Effector memory CD8-positive, alpha-beta T cell (primary cell): Measurements from ENCODE around the gene LAMTOR2.

Experiments used
- ATAC-seq: fragments of 150-1000 bp; cut with Tn5 transposase; replicated peaks from 2 replicates; pipeline ENCODE4 v1.10.0; 2021; ENCODE audit warnings: mild to moderate bottlenecking, moderate library complexity
- DNase-seq, 3 experiments: peaks; one replicate each; pipeline ENCODE4 v3.0.0; 2021
- H3K27ac Mint-ChIP-seq, 2 donors: one replicate each; pipeline ENCODE4 v1.8.0; 2022; ENCODE audit warnings: mild to moderate bottlenecking in 2 of 2, mixed read lengths in 2 of 2, moderate library complexity in 2 of 2
- H3K27me3 Mint-ChIP-seq, 2 donors: one replicate each; pipeline ENCODE4 v1.8.0; 2022; ENCODE audit warnings: mixed read lengths in 2 of 2
- H3K36me3 Mint-ChIP-seq: one replicate; pipeline ENCODE4 v1.8.0; 2022; ENCODE audit warnings: mild to moderate bottlenecking, moderate library complexity, mixed read lengths; ENCODE audit not compliant: insufficient read depth
- H3K4me1 Mint-ChIP-seq, 2 donors: one replicate each; pipeline ENCODE4 v1.8.0; 2022; ENCODE audit warnings: low read depth in 2 of 2, mixed read lengths in 2 of 2
- H3K4me3 Mint-ChIP-seq, 2 donors: one replicate each; pipeline ENCODE4 v1.8.0; 2022; ENCODE audit warnings: mild to moderate bottlenecking in 2 of 2, mixed read lengths in 2 of 2, moderate library complexity in 2 of 2
- H3K9me3 Mint-ChIP-seq, 2 donors: one replicate each; pipeline ENCODE4 v1.8.0; 2022; ENCODE audit warnings: mixed read lengths in 2 of 2

Gene LAMTOR2

GRCh38 chr1:156101880-156102279 is 47.3 kb downstream of the LAMTOR2 start:
- no peaks in the 10 kb centered on the region for H3K27me3 Mint-ChIP-seq
- H3K4me1 Mint-ChIP-seq: peaks cover 43 to 54% of the 10 kb centered on the region in 2 donors
- H3K27ac Mint-ChIP-seq: peak overlapping the region; percentile 59
- H3K4me3 Mint-ChIP-seq: no peak overlapping the region
- no peak for ATAC-seq
- H3K36me3 Mint-ChIP-seq: peaks cover 50% of the 10 kb centered on the region
- no peaks in the 10 kb centered on the region for H3K9me3 Mint-ChIP-seq
- DNase-seq: no peak

DNA sequence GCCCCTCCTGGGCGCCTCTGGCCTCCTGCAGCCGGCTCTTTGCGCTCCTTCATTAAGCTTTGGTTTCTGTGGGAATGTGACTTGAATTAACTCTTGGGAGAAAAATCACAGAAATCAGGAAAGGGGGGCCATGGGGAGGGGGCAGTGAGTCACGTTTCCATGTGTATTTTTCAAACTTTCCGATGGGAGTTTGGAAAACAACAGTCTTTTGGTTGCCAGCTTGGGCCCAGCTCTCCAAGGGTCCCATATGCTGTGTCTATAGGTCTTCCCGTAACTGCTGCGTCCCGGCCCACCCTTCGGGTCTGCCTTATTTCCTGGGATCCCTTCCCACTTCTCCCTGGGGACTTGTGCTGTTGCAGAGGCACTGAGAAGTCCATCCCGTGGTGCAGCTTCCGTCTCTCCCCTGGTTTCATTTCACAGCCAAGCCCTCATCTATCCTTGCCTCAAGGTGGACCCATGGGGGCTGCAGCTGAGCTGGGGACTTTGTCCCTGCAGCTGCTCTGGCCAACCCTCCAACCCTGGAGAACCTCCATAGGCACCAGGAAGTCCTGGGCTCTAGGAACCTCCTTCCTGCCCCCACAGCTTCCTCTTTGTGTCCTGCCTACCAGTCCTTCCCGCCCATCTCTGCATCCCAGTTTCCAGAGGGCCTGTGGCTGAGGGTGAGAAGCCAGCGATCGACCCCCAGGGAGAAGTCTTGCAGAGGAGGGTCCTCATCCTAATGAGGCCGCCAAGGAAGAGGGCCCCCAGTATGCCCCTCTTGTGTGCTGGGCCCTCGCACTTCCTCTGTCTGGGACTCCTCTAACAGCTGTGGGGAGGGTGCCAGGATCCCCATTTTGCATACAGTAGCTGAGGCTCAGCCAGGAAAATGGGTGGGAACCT is 48.3 kb downstream of the LAMTOR2 start:
- peak overlapping the region; percentile 99 to 100 for H3K27ac Mint-ChIP-seq
- H3K9me3 Mint-ChIP-seq: no peaks in the 10 kb centered on the region
- peaks cover 34 to 46% of the 10 kb centered on the region in 2 donors for H3K4me1 Mint-ChIP-seq
- H3K4me3 Mint-ChIP-seq: peak overlapping the region in 1 of 2 donors; percentile 80
- no peaks in the 10 kb centered on the region for H3K27me3 Mint-ChIP-seq
- H3K36me3 Mint-ChIP-seq: peaks cover 46% of the 10 kb centered on the region
- DNase-seq (no peak), ATAC-seq (no peak)

- Mint-ChIP-seq H3K27me3 (no peaks in the 10 kb centered on the region), H3K4me3 (peak overlapping the region; percentile 80 to 83), H3K9me3 (no peaks in the 10 kb centered on the region), H3K4me1 (peaks cover 28 to 39% of the 10 kb centered on the region in 2 donors), H3K36me3 (peaks cover 41% of the 10 kb centered on the region), H3K27ac (peak overlapping the region; percentile 99 to 100)
- DNase-seq: no peak
- ATAC-seq: no peak
Observed at GRCh38 chr1:156103521-156103947, 49.0 kb downstream of the LAMTOR2 start.

GRCh38 chr1:156104065-156104810 is 49.7 kb downstream of the LAMTOR2 start:
- H3K4me1 Mint-ChIP-seq: peaks cover 27 to 38% of the 10 kb centered on the region in 2 donors
- H3K4me3 Mint-ChIP-seq: peak overlapping the region; percentile 80 to 83
- H3K27me3 Mint-ChIP-seq: no peaks in the 10 kb centered on the region
- peaks cover 42% of the 10 kb centered on the region for H3K36me3 Mint-ChIP-seq
- H3K27ac Mint-ChIP-seq: peak overlapping the region; percentile 99 to 100
- DNase-seq: peak; percentile 53 to 59 (median 56)
- no peaks in the 10 kb centered on the region for H3K9me3 Mint-ChIP-seq
- ATAC-seq: peak; percentile 28

DNA sequence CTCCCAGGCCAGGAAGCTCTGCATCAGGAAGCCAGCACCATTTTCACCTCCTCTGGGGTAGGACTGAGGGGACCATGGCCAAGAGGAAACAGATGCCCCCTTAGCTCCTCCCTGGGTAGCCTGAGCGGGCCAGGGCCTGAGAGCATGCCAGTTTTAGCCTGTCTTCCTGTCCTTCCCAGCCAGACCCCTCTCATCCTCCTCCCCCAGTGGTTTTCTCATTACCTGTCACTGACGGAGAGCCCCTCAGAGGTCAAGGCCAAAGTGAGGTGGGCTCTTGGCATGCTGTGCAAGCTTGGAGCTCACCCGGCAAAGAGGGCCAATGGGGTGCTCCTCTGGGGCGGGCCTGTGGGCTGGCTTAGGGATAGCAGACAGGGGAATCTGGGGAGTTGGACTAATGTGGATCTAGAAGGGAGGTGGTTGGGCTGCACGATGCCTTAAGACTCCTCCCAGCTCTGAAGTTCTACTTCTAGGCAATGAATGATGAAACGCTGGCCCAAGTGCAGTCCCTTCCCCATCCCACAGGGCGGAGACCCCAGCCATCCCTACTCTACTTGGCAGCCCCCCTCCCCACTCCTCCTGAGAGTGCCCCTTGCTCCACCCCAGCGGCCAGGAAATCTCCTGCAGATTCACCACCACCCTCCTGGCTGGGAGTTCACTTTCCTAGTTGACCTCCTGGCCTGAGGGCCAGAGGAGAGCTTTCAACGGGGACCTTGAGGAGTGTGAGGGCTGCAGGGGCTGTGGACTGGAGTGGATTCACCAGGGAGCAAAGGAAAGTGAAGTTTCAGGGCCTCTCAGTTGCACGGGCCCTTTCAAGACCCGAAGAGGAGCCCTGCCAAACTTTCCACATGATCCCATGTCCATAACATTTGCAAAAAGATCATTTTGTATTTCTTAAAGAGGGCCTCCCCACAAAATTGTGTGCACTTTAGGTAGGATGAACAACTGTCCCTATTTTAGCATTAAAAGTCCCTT is 50.6 kb downstream of the LAMTOR2 start:
- DNase-seq (no peak), ATAC-seq (no peak)
- H3K27me3 Mint-ChIP-seq: no peaks in the 10 kb centered on the region
- no peaks in the 10 kb centered on the region for H3K9me3 Mint-ChIP-seq
- peaks cover 42% of the 10 kb centered on the region for H3K36me3 Mint-ChIP-seq
- peaks cover 27 to 38% of the 10 kb centered on the region in 2 donors for H3K4me1 Mint-ChIP-seq
- H3K27ac Mint-ChIP-seq: peak overlapping the region; percentile 99 to 100
- H3K4me3 Mint-ChIP-seq: peak overlapping the region; percentile 80 to 83

DNA sequence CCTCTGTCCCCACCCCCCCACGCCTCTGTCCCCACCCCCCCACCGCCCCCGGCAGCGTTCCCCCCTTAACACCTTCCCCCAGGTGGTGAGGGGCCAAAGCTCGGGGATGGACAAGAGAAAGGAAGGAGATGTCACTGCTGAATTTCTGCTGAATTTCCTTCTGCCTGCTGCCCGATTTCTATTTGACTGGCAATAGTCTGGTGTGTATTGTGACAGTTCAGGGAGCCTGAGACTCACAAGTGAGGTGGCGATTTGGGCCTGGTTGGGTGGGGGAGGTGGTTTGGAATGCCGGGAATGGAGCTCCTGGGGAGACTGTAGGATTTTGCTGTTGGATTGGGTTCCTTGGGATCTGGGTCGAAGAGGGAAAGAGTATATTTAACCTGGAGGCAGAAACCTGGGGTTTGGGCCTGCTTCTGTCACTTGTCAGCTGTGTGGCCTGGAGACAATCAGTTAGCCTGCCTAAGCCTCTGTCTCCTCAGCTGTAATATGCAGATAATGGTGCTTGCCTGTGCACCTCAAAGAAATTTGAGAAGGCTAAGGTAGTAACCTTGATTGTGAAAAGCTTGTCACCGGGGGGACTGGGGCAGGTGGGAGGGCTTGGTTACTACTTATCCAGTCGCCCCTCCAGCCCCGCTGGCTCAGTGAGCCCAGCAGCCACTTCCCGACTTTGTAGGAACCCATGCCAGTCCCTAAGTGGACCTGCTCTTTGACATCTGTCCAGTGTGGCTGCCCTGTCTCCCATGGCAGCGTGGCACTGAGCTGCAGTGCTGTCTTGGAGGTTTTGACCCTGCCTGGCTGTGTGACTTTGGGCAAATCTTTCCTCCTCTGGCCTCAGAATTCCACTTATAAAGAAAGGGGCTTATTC is 52.3 kb downstream of the LAMTOR2 start:
- H3K4me1 Mint-ChIP-seq: peaks cover 24 to 31% of the 10 kb centered on the region in 2 donors

GRCh38 chr1:156108057-156108456 is 53.5 kb downstream of the LAMTOR2 start:
- Mint-ChIP-seq H3K27ac (peak overlapping the region; percentile 99 to 100), H3K4me1 (peaks cover 21 to 29% of the 10 kb centered on the region in 2 donors)

More for the DNA sequence above, 52.3 kb downstream of the LAMTOR2 start:
- Mint-ChIP-seq H3K27me3 (no peaks in the 10 kb centered on the region), H3K4me3 (peak overlapping the region; percentile 80 to 83), H3K27ac (peak overlapping the region; percentile 99 to 100), H3K36me3 (peaks cover 38% of the 10 kb centered on the region), H3K9me3 (no peaks in the 10 kb centered on the region)
- DNase-seq: no peak
- ATAC-seq: peak; percentile 7

More at GRCh38 chr1:156108057-156108456, 53.5 kb downstream of the LAMTOR2 start:
- Mint-ChIP-seq H3K27me3 (no peaks in the 10 kb centered on the region), H3K4me3 (no peak overlapping the region), H3K36me3 (peaks cover 35% of the 10 kb centered on the region), H3K9me3 (no peaks in the 10 kb centered on the region)
- DNase-seq (no peak), ATAC-seq (no peak)
